ENCODE results near the gene NUMBL. TPM values are rescaled to one million over a fixed set of nuclear protein-coding genes. Genes with fewer than 3 reads are reported as not detected.

The NUMBL gene
- total and polyA plus RNA-seq, 9 of the 15 experiments (the other 6 are each of a cell fraction or from before 2014, with no cell fraction given): 0.39 to 38.6 (median 6.6) TPM

DNA sequence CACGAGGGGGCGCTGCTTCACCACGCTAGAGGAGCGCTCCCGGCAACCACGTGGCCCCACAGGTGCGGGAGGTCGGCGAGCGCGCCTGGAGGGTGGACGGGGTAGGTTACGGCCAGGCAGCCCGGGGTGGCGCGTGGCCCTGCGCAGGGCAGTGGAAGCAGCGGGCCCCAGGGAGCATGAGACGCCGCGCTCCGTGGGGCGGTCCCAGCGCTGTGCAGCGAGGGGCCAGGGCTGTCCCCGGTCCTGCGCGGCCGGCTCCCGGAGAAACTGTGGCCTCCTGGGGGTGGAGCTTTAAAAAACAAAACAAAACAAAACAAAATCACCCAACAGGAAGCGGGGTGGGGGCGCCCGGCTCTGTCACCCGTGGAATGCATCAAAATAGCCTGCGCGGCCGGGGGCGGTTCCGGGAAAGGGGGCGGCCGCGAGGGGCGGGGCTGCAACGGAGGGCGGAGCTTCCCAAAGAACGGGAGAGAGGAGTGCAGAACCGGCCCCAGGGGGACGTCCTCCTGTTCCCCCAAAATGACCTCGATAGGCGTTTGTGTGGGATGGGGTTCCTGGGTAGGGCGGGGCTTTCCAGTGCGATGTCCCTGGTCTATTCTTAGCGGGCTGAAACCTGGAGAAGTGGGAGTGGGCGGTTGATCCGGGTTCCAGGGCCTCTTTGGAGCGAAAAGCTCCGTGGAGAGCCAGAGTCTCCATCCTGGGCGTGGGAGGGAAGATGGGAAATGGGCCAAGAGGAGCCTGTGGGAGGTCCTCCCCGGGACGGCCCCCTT, 27.3 kb downstream of the NUMBL start (continued):
- TF ChIP-seq, protein P1, sequence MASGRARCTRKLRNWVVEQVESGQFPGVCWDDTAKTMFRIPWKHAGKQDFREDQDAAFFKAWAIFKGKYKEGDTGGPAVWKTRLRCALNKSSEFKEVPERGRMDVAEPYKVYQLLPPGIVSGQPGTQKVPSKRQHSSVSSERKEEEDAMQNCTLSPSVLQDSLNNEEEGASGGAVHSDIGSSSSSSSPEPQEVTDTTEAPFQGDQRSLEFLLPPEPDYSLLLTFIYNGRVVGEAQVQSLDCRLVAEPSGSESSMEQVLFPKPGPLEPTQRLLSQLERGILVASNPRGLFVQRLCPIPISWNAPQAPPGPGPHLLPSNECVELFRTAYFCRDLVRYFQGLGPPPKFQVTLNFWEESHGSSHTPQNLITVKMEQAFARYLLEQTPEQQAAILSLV (tag; IDR thresholded peaks at IDR 0.05): no peak
- TF ChIP-seq, protein P2, sequence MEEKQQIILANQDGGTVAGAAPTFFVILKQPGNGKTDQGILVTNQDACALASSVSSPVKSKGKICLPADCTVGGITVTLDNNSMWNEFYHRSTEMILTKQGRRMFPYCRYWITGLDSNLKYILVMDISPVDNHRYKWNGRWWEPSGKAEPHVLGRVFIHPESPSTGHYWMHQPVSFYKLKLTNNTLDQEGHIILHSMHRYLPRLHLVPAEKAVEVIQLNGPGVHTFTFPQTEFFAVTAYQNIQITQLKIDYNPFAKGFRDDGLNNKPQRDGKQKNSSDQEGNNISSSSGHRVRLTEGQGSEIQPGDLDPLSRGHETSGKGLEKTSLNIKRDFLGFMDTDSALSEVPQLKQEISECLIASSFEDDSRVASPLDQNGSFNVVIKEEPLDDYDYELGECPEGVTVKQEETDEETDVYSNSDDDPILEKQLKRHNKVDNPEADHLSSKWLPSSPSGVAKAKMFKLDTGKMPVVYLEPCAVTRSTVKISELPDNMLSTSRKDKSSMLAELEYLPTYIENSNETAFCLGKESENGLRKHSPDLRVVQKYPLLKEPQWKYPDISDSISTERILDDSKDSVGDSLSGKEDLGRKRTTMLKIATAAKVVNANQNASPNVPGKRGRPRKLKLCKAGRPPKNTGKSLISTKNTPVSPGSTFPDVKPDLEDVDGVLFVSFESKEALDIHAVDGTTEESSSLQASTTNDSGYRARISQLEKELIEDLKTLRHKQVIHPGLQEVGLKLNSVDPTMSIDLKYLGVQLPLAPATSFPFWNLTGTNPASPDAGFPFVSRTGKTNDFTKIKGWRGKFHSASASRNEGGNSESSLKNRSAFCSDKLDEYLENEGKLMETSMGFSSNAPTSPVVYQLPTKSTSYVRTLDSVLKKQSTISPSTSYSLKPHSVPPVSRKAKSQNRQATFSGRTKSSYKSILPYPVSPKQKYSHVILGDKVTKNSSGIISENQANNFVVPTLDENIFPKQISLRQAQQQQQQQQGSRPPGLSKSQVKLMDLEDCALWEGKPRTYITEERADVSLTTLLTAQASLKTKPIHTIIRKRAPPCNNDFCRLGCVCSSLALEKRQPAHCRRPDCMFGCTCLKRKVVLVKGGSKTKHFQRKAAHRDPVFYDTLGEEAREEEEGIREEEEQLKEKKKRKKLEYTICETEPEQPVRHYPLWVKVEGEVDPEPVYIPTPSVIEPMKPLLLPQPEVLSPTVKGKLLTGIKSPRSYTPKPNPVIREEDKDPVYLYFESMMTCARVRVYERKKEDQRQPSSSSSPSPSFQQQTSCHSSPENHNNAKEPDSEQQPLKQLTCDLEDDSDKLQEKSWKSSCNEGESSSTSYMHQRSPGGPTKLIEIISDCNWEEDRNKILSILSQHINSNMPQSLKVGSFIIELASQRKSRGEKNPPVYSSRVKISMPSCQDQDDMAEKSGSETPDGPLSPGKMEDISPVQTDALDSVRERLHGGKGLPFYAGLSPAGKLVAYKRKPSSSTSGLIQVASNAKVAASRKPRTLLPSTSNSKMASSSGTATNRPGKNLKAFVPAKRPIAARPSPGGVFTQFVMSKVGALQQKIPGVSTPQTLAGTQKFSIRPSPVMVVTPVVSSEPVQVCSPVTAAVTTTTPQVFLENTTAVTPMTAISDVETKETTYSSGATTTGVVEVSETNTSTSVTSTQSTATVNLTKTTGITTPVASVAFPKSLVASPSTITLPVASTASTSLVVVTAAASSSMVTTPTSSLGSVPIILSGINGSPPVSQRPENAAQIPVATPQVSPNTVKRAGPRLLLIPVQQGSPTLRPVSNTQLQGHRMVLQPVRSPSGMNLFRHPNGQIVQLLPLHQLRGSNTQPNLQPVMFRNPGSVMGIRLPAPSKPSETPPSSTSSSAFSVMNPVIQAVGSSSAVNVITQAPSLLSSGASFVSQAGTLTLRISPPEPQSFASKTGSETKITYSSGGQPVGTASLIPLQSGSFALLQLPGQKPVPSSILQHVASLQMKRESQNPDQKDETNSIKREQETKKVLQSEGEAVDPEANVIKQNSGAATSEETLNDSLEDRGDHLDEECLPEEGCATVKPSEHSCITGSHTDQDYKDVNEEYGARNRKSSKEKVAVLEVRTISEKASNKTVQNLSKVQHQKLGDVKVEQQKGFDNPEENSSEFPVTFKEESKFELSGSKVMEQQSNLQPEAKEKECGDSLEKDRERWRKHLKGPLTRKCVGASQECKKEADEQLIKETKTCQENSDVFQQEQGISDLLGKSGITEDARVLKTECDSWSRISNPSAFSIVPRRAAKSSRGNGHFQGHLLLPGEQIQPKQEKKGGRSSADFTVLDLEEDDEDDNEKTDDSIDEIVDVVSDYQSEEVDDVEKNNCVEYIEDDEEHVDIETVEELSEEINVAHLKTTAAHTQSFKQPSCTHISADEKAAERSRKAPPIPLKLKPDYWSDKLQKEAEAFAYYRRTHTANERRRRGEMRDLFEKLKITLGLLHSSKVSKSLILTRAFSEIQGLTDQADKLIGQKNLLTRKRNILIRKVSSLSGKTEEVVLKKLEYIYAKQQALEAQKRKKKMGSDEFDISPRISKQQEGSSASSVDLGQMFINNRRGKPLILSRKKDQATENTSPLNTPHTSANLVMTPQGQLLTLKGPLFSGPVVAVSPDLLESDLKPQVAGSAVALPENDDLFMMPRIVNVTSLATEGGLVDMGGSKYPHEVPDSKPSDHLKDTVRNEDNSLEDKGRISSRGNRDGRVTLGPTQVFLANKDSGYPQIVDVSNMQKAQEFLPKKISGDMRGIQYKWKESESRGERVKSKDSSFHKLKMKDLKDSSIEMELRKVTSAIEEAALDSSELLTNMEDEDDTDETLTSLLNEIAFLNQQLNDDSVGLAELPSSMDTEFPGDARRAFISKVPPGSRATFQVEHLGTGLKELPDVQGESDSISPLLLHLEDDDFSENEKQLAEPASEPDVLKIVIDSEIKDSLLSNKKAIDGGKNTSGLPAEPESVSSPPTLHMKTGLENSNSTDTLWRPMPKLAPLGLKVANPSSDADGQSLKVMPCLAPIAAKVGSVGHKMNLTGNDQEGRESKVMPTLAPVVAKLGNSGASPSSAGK (IDR thresholded peaks at IDR 0.05): peak; percentile 90
- TF ChIP-seq, protein P3, sequence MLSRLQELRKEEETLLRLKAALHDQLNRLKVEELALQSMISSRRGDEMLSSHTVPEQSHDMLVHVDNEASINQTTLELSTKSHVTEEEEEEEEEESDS (CRISPR knock-in tag; IDR thresholded peaks at IDR 0.05): no peak
- no peak for TF ChIP-seq CC2D1A (IDR thresholded peaks at IDR 0.05)
- TF ChIP-seq NFIC (IDR thresholded peaks at IDR 0.05): peak; percentile 90

All from K562 (cell line).